WI38 (cell line): ENCODE measurements around the gene CHID1.

Experiments
- H3K4me3 ChIP-seq: 2 replicates; pipeline ENCODE4 v1.5.1; 2011; ENCODE audit warnings: low read depth, mild to moderate bottlenecking, control low read depth, low read length
- TF ChIP-seq, protein P1 (sequence below): IDR thresholded peaks from 2 replicates; pipeline ENCODE4 v1.5.1; 2012; ENCODE audit warnings: low read depth, mild to moderate bottlenecking, control low read depth, low read length

CHID1 gene

DNA sequence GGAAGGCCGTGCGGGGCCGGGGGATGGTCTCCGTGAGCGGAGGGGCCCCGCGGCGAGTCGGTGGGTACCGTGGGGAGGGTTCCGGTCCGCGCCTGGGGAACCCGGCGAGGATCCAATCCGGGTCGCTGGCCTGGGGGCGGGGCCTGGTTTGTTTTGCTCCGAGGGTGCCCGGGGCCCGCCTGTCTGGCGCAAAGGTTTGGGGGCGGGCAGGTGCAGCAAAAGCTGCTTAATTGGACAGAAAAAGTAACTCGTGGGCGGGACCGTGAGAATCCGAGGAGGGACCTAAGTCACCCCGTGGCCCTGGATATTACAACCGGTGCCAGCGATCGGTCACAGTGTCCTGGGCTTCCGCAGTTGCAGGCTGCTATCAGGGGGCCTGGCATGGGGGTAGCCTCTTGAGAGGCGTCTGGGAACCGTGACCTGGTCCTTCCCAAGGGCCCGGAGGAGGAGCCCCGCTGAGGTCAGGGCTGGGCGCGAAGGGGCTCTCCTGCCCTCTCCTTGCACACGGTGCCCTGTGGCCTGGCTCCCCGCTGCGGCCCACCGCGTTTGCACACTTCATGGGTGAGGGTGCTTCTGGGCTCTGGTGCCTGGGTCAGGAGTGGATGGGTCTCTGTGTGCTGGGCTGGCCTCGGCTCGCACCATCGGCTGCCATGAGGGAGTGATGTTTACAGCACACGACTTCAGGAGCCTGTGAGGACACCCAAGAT is 90.5 kb downstream of the CHID1 start:
- TF ChIP-seq, protein P1, sequence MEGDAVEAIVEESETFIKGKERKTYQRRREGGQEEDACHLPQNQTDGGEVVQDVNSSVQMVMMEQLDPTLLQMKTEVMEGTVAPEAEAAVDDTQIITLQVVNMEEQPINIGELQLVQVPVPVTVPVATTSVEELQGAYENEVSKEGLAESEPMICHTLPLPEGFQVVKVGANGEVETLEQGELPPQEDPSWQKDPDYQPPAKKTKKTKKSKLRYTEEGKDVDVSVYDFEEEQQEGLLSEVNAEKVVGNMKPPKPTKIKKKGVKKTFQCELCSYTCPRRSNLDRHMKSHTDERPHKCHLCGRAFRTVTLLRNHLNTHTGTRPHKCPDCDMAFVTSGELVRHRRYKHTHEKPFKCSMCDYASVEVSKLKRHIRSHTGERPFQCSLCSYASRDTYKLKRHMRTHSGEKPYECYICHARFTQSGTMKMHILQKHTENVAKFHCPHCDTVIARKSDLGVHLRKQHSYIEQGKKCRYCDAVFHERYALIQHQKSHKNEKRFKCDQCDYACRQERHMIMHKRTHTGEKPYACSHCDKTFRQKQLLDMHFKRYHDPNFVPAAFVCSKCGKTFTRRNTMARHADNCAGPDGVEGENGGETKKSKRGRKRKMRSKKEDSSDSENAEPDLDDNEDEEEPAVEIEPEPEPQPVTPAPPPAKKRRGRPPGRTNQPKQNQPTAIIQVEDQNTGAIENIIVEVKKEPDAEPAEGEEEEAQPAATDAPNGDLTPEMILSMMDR = no peak

DNA sequence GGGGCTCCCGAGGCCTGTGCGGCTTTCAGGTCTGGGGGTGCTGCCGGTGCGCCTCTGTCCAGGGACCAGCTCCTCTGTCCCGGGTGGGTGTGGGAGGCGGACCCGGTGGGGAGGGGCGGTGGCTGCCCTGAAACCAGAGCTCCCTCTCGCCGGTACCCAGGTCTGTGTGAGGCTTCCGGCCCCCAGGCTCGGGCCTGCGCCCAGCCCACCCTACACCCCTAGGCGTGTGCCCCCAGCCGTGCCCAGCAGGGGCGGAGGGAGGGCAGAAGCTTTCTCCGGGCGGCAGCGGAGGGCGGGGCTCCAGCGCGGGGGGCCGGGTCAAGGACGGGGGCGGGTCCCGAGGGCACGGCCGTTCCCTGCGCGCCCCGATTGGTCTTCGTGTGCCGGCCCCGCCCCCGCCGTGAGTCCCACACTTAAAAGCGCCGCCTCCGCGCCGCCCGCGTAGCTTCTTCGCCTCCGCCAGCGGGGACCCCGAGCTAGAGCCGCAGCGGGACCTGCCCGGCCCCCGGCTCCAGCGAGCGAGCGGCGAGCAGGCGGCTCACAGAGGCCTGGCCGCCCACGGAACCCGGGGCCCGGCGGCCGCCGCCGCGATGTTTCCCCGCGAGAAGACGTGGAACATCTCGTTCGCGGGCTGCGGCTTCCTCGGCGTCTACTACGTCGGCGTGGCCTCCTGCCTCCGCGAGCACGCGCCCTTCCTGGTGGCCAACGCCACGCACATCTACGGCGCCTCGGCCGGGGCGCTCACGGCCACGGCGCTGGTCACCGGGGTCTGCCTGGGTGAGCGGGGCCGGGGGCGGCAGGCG is 91.3 kb downstream of the CHID1 start:
- TF ChIP-seq, protein P1 = no peak
- H3K4me3 ChIP-seq = peak overlapping the region; percentile 66

More for the DNA sequence above, 90.5 kb downstream of the CHID1 start:
- H3K4me3 ChIP-seq = peak overlapping the region; percentile 66

DNA sequence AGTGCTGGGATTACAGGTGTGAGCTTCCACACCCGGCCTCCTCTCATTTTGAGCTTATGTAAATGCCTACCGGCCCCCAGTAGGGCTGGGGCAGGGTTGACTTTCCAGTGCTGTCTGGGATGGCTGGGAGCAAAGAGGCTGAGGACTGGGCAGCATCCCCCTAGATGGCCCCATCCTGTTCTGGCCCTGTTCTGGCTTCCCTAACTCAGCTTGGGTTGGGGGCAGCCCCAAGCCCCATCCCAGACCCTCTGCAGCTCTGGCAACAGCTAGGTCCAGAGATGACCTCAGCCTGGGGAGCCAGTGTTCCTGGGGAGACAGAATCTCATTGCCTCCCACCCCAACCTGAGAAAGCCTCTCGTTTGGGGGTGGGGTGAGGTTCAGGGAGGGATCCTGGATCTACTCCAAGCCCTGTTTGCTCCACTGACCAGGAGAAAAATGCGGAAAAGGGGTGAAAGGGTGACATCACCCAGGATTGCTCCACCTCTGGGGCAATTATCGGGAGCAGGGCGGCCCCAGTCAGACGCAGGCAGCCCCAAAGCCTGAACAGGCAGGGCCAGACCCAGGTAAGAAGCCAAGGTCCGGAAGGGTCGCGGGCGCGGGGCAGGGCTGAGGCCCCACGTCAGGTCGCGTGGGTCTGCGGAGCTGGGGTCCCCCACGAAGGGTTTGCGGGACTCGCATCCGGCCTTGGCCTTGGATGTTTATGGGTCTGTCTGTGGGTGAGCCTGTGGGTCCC is 92.0 kb downstream of the CHID1 start, which contains the start of gene PNPLA2:
TSS of gene PNPLA2 (plus strand) at position 519 of the 733 bp plus-strand sequence. CDS start 805 bp downstream, outside the sequence.
- TF ChIP-seq, protein P1 = no peak
- H3K4me3 ChIP-seq = peak within 1 kb of the TSS; percentile 66
